CMK (cell line): ENCODE data around the gene IGHMBP2.

ENCODE experiments used
- DNase-seq: peaks from one replicate; pipeline ENCODE4 v3.0.0-alpha.2; 2010; ENCODE audit warnings: low read depth

IGHMBP2 gene

DNA sequence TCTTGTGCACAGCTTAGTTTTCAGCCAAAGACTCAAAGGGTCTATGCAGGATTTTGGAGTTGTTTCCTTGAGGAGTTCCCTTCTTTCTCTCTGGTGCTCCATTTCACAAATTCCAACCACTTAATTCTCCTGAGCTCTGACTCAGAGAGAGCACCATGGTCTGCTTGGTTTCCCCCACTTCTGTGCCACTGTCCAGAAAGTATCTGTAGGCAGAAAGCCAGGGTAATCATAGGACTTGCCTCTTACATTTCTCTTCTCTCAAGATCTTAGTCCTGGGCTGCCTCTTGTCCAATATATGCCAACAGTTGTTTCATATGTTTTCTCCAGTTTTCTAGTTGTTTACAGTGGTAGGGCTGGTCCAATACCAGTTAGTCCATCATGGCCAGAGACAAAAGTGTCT, 83.5 kb downstream of the IGHMBP2 start:
- no peak for DNase-seq

DNA sequence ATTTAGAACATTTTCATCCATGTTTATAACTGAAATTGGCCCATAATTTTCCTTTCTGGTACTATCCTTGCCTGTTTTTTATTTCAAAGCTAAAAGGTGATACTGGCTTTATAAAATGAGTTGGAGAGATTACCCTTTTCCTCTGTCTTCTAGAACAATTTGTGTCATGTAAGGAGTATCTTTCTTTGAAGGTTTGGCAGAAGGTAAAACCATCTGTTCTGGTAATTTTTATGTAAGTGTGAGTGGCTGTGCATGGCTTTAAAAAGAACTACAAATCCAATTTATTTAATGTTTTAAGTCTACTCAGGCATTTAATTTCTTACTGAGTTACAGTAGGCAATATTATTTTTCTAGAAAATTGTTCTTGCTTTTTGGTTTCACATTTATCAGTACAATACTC, 84.8 kb downstream of the IGHMBP2 start:
- DNase-seq, result no peak
